Measurements from ENCODE around the gene LMBR1. TPM values are rescaled to one million over a fixed set of nuclear protein-coding genes. Genes with fewer than 3 reads are reported as not detected.

The LMBR1 gene
- polyA plus RNA-seq, 3 donors: 14.8 to 24.4 (median 21.2) TPM

- Histone ChIP-seq H3K27ac (ENCODE audit: low read depth in 1 of 2, low read length in 2 of 2) (no peak overlapping the region), H4K20me1 (ENCODE audit: insufficient read depth, low read length) (no peaks in the 10 kb centered on the region), H3K4me2 (replicated peaks; ENCODE audit: extremely low read depth, low read length, poor library complexity, severe bottlenecking) (no peak overlapping the region), H3K9me3 (replicated peaks in 1 of 2; ENCODE audit: control insufficient read depth in 1 of 2, insufficient read depth in 1 of 2, low read length in 2 of 2) (peaks cover 8 to 11% of the 10 kb centered on the region in 2 donors), H2AFZ (ENCODE audit: insufficient read depth, low read depth, low read length, poor library complexity, severe bottlenecking) (no peak overlapping the region), H3K36me3 (replicated peaks in 1 of 2; ENCODE audit: control insufficient read depth in 1 of 2, insufficient read depth in 2 of 2, low read length in 2 of 2) (peaks cover 21 to 49% of the 10 kb centered on the region in 2 donors), H3K4me3 (replicated peaks in 1 of 3; ENCODE audit: low read depth in 2 of 3, low read length in 3 of 3) (no peak overlapping the region), H3K4me1 (ENCODE audit: control insufficient read depth in 1 of 2, insufficient read depth in 2 of 2, low read length in 2 of 2) (no peaks in the 10 kb centered on the region), H3K9ac (ENCODE audit: insufficient read depth, low read length, poor library complexity, severe bottlenecking) (no peak overlapping the region), H3K27me3 (ENCODE audit: control insufficient read depth in 2 of 2, insufficient read depth in 2 of 2, low read length in 2 of 2) (no peaks in the 10 kb centered on the region), H3K79me2 (ENCODE audit: insufficient read depth, low read length) (no peaks in the 10 kb centered on the region)
- no peak overlapping the region for H3K27ac Mint-ChIP-seq
- intact Hi-C loops (cut with micrococcal nuclease): no loop called here
- TF ChIP-seq CTCF (IDR thresholded peaks at IDR 0.05): no peak
- H3K9me3 Mint-ChIP-seq: peaks cover 11 to 25% (median 16%) of the 10 kb centered on the region in 7 donors
- peaks cover 60% of the 10 kb centered on the region in 2 donors for H3K36me3 Mint-ChIP-seq
- no peak for DNase-seq
- no peak overlapping the region for H3K4me3 Mint-ChIP-seq
- peaks cover under 1% of the 10 kb centered on the region for H3K4me1 Mint-ChIP-seq
- peaks cover 0 to under 1% (median 0%) of the 10 kb centered on the region in 3 donors for H3K27me3 Mint-ChIP-seq (ENCODE audit: low read depth in 3 of 3)
Observed at GRCh38 chr7:156731651-156732050, 161.3 kb downstream of the LMBR1 start.

GRCh38 chr7:156725936-156726335 lies 167.0 kb downstream of the LMBR1 start:
- Mint-ChIP-seq H3K27ac (no peak overlapping the region), H3K27me3 (ENCODE audit: low read depth in 3 of 3) (no peaks in the 10 kb centered on the region), H3K4me1 (peaks cover 7% of the 10 kb centered on the region), H3K36me3 (peaks cover 25 to 26% of the 10 kb centered on the region in 2 donors), H3K4me3 (no peak overlapping the region), H3K9me3 (peaks cover 0 to 2% (median 0%) of the 10 kb centered on the region in 7 donors)
- Histone ChIP-seq H3K4me2 (replicated peaks; ENCODE audit: extremely low read depth, low read length, poor library complexity, severe bottlenecking) (no peak overlapping the region), H3K4me3 (replicated peaks in 1 of 3; ENCODE audit: low read depth in 2 of 3, low read length in 3 of 3) (no peak overlapping the region), H3K9me3 (replicated peaks in 1 of 2; ENCODE audit: control insufficient read depth in 1 of 2, insufficient read depth in 1 of 2, low read length in 2 of 2) (no peaks in the 10 kb centered on the region), H3K79me2 (ENCODE audit: insufficient read depth, low read length) (no peaks in the 10 kb centered on the region), H3K4me1 (ENCODE audit: control insufficient read depth in 1 of 2, insufficient read depth in 2 of 2, low read length in 2 of 2) (no peaks in the 10 kb centered on the region), H3K27me3 (ENCODE audit: control insufficient read depth in 2 of 2, insufficient read depth in 2 of 2, low read length in 2 of 2) (no peaks in the 10 kb centered on the region), H3K9ac (ENCODE audit: insufficient read depth, low read length, poor library complexity, severe bottlenecking) (no peak overlapping the region), H4K20me1 (ENCODE audit: insufficient read depth, low read length) (no peaks in the 10 kb centered on the region), H2AFZ (ENCODE audit: insufficient read depth, low read depth, low read length, poor library complexity, severe bottlenecking) (no peak overlapping the region), H3K27ac (ENCODE audit: low read depth in 1 of 2, low read length in 2 of 2) (no peak overlapping the region), H3K36me3 (replicated peaks in 1 of 2; ENCODE audit: control insufficient read depth in 1 of 2, insufficient read depth in 2 of 2, low read length in 2 of 2) (peaks cover 4 to 27% of the 10 kb centered on the region in 2 donors)
- DNase-seq: no peak
- intact Hi-C loops (cut with micrococcal nuclease): no loop called here
- TF ChIP-seq CTCF (IDR thresholded peaks at IDR 0.05): no peak

Measured in CD14-positive monocyte (primary cell).